HFFc6 (cell line): ENCODE data around the gene CCDC17. TPM values are rescaled to one million over a fixed set of nuclear protein-coding genes. Genes with fewer than 3 reads are reported as not detected.

ENCODE experiments used
- DNase-seq: peaks from one replicate; pipeline ENCODE4 v3.0.0-alpha.2; 2018
- H3K27ac Mint-ChIP-seq: 2 replicates; pipeline ENCODE4 v1.8.0; 2020; ENCODE audit warnings: mild to moderate bottlenecking, mixed read lengths
- H3K27me3 Mint-ChIP-seq: 2 replicates; pipeline ENCODE4 v1.8.0; 2021; ENCODE audit warnings: mild to moderate bottlenecking, moderate library complexity, mixed read lengths; ENCODE audit not compliant: insufficient read depth
- H3K36me3 Mint-ChIP-seq: 2 replicates; pipeline ENCODE4 v1.8.0; 2021; ENCODE audit warnings: low read depth, mixed read lengths
- H3K4me1 Mint-ChIP-seq: 2 replicates; pipeline ENCODE4 v1.8.0; 2020; ENCODE audit warnings: low read depth, mixed read lengths
- H3K4me3 Mint-ChIP-seq: 2 replicates; pipeline ENCODE4 v1.8.0; 2020; ENCODE audit warnings: mild to moderate bottlenecking, moderate library complexity, mixed read lengths
- H3K9me3 Mint-ChIP-seq: 2 replicates; pipeline ENCODE4 v1.8.0; 2020; ENCODE audit warnings: mild to moderate bottlenecking, mixed read lengths
- CTCF ChIP-seq: fragments of 200-600 bp; sonication (generic); IDR thresholded peaks from 2 replicates; pipeline ENCODE4 v1.5.0; 2021; ENCODE audit warnings: antibody characterized with exemption, mild to moderate bottlenecking
- total RNA-seq, 6 experiments: library from RNA; stranded (reverse); fragmentation: NEBNext Ultra II Directional; extraction: Animal tissue kit (Norgen Biotek cat#: 25700); gene quantifications; 2 replicates in 1 of 6; 3 replicates in 5 of 6; pipeline ENCODE4 v1.2.3, GENCODE V29; 2021

Gene CCDC17
- total RNA-seq, 6 experiments from 2014 or later, result 0.24 to 0.79 (median 0.31) TPM

GRCh38 chr1:45573231-45573804 is 50.5 kb downstream of the CCDC17 start:
- Mint-ChIP-seq H3K36me3 (peaks cover under 1% of the 10 kb centered on the region; the same call in 1 of the 2 replicates), H3K27ac (no peak overlapping the region), H3K4me1 (peaks cover 6% of the 10 kb centered on the region), H3K27me3 (no peaks in the 10 kb centered on the region; the same call in 1 of the 2 replicates), H3K9me3 (no peaks in the 10 kb centered on the region), H3K4me3 (no peak overlapping the region)
- TF ChIP-seq CTCF, result peak; percentile 24; the same call in 1 of the 2 replicates
- no peak for DNase-seq

- no peaks in the 10 kb centered on the region; the same call in 1 of the 2 replicates for H3K27me3 Mint-ChIP-seq
- no peak for TF ChIP-seq CTCF
- no peak overlapping the region for H3K27ac Mint-ChIP-seq
- DNase-seq, result no peak
- H3K36me3 Mint-ChIP-seq, result peaks cover 13% of the 10 kb centered on the region
- H3K9me3 Mint-ChIP-seq, result no peaks in the 10 kb centered on the region
- H3K4me1 Mint-ChIP-seq, result peaks cover 6% of the 10 kb centered on the region
- H3K4me3 Mint-ChIP-seq, result no peak overlapping the region
These were observed 53.2 kb downstream of the CCDC17 start for GRCh38 chr1:45570631-45571030.

Other genes starting within 250 kb of the CCDC17 start
- gene TESK2, start 132.9 kb downstream of the CCDC17 start, total RNA-seq, result 1 to 10 TPM in 2 of 6 experiments, under 1 TPM in 4; 0.54 to 1.4 (median 0.82) TPM
- gene CCDC163, start 124.0 kb downstream of the CCDC17 start, total RNA-seq, result 1 to 10 TPM; 1.3 to 2.4 (median 1.7) TPM
- gene MMACHC, start 123.8 kb downstream of the CCDC17 start, total RNA-seq, result 10 to 100 TPM; 11.1 to 12.9 (median 12.4) TPM
- gene PRDX1, start 102.2 kb downstream of the CCDC17 start, total RNA-seq, result 1,000 to 10,000 TPM in 3 of 6 experiments, 100 to 1,000 TPM in 3; 798 to 1,123 (median 999) TPM
- 100 to 1,000 TPM; 105 to 125 (median 119) TPM for gene AKR1A1, start 73.2 kb downstream of the CCDC17 start, total RNA-seq
- 10 to 100 TPM; 41.6 to 77.7 (median 72.1) TPM for gene NASP, start 40.0 kb downstream of the CCDC17 start, total RNA-seq
- gene GPBP1L1, start 62.5 kb upstream of the CCDC17 start, total RNA-seq, result 10 to 100 TPM; 66.5 to 76.7 (median 68.1) TPM
- gene TMEM69, start 64.1 kb upstream of the CCDC17 start, total RNA-seq, result 10 to 100 TPM; 18.5 to 27.5 (median 22.1) TPM
- 10 to 100 TPM; 15.7 to 22.0 (median 18.9) TPM for gene IPP, start 126.6 kb upstream of the CCDC17 start, total RNA-seq
- 10 to 100 TPM; 27.8 to 40.7 (median 29.7) TPM for gene MAST2, start 179.6 kb upstream of the CCDC17 start, total RNA-seq